ENCODE results near the gene RNF152. TPM values are rescaled to one million over a fixed set of nuclear protein-coding genes. Genes with fewer than 3 reads are reported as not detected.

Gene RNF152
- total and polyA plus RNA-seq, 2 of the 13 experiments (the other 11 are each of a cell fraction or from before 2014, with no cell fraction given): 0.04 TPM; not detected in 1

DNA sequence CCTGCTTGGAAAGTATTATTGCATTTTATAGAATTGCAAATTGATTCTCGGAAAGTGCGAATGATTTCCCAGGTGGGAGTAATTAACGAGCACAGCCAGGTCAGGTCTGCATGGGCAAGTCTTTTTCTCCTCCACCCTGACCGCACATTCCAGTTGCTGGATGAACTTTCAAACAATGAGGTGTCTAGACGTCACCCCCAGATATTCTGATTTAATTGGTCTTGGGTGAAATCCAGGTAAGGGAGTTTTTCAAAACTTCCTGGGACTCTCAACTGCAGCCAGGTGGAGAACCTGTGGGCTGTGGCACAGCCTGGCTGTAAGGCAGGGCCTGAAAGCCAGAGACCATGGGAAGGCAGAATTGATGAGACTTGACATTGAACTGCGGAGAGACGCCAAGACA is 15.9 kb upstream of the RNF152 start:
- H3K79me2 ChIP-seq (ENCODE audit: insufficient read depth, low read length): no peaks in the 10 kb centered on the region
- no peaks in the 10 kb centered on the region for H3K36me3 ChIP-seq (replicated peaks in 1 of 2; ENCODE audit: control insufficient read depth in 1 of 2, insufficient read depth in 2 of 2, low read length in 2 of 2)
- no peaks in the 10 kb centered on the region for H4K20me1 ChIP-seq (ENCODE audit: insufficient read depth, low read length)
- TF ChIP-seq SOX6 (IDR thresholded peaks at IDR 0.05) (no peak), SOX6 (CRISPR knock-in tag; IDR thresholded peaks at IDR 0.05) (no peak), ZNF549 (CRISPR knock-in tag; IDR thresholded peaks at IDR 0.05) (no peak), ZNF343 (CRISPR knock-in tag; IDR thresholded peaks at IDR 0.05) (no peak), SPEN (CRISPR knock-in tag; IDR thresholded peaks at IDR 0.05; ENCODE audit: low read depth) (no peak), RARG (CRISPR knock-in tag; IDR thresholded peaks at IDR 0.05; ENCODE audit: low read depth) (no peak), ZNF562 (CRISPR knock-in tag; IDR thresholded peaks at IDR 0.05; ENCODE audit: borderline replicate concordance) (no peak), PHF8 (CRISPR knock-in tag; IDR thresholded peaks at IDR 0.05) (no peak), NFE2 (CRISPR knock-in tag; IDR thresholded peaks at IDR 0.05) (no peak), EHMT2 (IDR thresholded peaks at IDR 0.05; ENCODE audit: borderline replicate concordance, low read depth, low read length) (no peak), TCF7 (IDR thresholded peaks at IDR 0.05; ENCODE audit: low read depth) (no peak), ZNF766 (CRISPR knock-in tag; IDR thresholded peaks at IDR 0.05; ENCODE audit: borderline replicate concordance) (no peak)
- TF ChIP-seq, protein P1, sequence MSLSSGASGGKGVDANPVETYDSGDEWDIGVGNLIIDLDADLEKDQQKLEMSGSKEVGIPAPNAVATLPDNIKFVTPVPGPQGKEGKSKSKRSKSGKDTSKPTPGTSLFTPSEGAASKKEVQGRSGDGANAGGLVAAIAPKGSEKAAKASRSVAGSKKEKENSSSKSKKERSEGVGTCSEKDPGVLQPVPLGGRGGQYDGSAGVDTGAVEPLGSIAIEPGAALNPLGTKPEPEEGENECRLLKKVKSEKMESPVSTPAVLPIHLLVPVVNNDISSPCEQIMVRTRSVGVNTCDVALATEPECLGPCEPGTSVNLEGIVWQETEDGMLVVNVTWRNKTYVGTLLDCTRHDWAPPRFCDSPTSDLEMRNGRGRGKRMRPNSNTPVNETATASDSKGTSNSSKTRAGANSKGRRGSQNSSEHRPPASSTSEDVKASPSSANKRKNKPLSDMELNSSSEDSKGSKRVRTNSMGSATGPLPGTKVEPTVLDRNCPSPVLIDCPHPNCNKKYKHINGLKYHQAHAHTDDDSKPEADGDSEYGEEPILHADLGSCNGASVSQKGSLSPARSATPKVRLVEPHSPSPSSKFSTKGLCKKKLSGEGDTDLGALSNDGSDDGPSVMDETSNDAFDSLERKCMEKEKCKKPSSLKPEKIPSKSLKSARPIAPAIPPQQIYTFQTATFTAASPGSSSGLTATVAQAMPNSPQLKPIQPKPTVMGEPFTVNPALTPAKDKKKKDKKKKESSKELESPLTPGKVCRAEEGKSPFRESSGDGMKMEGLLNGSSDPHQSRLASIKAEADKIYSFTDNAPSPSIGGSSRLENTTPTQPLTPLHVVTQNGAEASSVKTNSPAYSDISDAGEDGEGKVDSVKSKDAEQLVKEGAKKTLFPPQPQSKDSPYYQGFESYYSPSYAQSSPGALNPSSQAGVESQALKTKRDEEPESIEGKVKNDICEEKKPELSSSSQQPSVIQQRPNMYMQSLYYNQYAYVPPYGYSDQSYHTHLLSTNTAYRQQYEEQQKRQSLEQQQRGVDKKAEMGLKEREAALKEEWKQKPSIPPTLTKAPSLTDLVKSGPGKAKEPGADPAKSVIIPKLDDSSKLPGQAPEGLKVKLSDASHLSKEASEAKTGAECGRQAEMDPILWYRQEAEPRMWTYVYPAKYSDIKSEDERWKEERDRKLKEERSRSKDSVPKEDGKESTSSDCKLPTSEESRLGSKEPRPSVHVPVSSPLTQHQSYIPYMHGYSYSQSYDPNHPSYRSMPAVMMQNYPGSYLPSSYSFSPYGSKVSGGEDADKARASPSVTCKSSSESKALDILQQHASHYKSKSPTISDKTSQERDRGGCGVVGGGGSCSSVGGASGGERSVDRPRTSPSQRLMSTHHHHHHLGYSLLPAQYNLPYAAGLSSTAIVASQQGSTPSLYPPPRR (CRISPR knock-in tag; IDR thresholded peaks at IDR 0.05; ENCODE audit: borderline replicate concordance): no peak
- BruUV-seq (replicated peaks): no TSS peak
- no peak overlapping the region for H2AFZ ChIP-seq (ENCODE audit: low read length)
- H3K9me3 ChIP-seq (ENCODE audit: low read length): no peaks in the 10 kb centered on the region
- no peaks in the 10 kb centered on the region for H3K27me3 ChIP-seq (ENCODE audit: control insufficient read depth in 1 of 2, insufficient read depth in 2 of 2, low read length in 2 of 2)
- H3K9ac ChIP-seq (ENCODE audit: insufficient read depth, low read depth, low read length): no peak overlapping the region
- intact Hi-C loops (cut with micrococcal nuclease; ENCODE audit: unreplicated experiment): no loop called here
- H3K4me1 ChIP-seq (ENCODE audit: insufficient read depth, low read length): no peaks in the 10 kb centered on the region
- ChIA-PET CTCF (ENCODE audit: low intra/inter-chr PET ratio, low total read pairs) (no interaction called here), POLR2A (no interaction called here)
- no peak overlapping the region for H3K27ac ChIP-seq (ENCODE audit: extremely low read length, insufficient read depth, low read length)
- H3K4me3 ChIP-seq (replicated peaks in 1 of 3; ENCODE audit: insufficient read depth in 1 of 3, low read depth in 2 of 3, low read length in 3 of 3): no peak overlapping the region
- in situ Hi-C loops (cut with HindIII; ENCODE audit: extremely low pct_ligation_motif_present, low pct_unique_long_range_greater_than_20kb): no loop called here
- no peak for DNase-seq (ENCODE audit: low spot score)
- 19% methylated on average over 7 of the region's 7 CpGs for WGBS (ENCODE audit: low lambda C conversion rate)
- ATAC-seq: no peak
- no peak overlapping the region for H3K4me2 ChIP-seq (ENCODE audit: low read depth, low read length)
- FAIRE-seq: no peak
